MM.1S (cell line): ENCODE data around the gene CDC42BPA.
"Not testable (repeated sequence)": the region's sequence is repeated elsewhere in the genome, so short reads cannot be mapped to it uniquely, and the experiment has no call there.

Experiments
- EZH2 ChIP-seq: fragments of 300-600 bp; sonication (generic); optimal IDR thresholded peaks from 2 replicates; pipeline ENCODE3; 2017; ENCODE audit warnings: low read depth, mild to moderate bottlenecking, antibody characterized with exemption, low read length, mixed read lengths
- EZH2phosphoT487 ChIP-seq: fragments of 300-600 bp; sonication (generic); IDR thresholded peaks from 2 replicates; pipeline ENCODE4 v1.6.1; 2018; ENCODE audit warnings: antibody characterized with exemption, low read length
- TF ChIP-seq, protein P1 (sequence below): fragments of 300-600 bp; sonication (generic); IDR thresholded peaks from 2 replicates; pipeline ENCODE4 v1.5.1; 2016; ENCODE audit warnings: antibody characterized with exemption, low read length, mixed read lengths

DNA sequence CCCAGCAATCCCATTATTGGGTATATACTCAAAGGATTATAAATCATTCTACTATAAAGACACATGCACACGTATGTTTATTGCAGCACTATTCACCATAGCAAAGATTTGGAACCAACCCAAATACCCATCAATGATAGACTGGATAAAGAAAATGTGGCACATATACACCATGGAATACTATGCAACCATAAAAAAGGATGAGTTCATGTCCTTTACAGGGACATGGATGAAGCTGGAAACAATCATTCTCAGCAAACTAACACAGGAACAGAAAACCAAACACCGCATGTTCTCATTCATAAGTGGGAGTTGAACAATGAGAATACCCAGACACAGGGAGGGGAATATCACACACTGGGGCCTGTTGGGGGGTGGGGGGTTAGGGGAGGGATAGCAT is 318.7 kb downstream of the CDC42BPA start:
- TF ChIP-seq, protein P1, sequence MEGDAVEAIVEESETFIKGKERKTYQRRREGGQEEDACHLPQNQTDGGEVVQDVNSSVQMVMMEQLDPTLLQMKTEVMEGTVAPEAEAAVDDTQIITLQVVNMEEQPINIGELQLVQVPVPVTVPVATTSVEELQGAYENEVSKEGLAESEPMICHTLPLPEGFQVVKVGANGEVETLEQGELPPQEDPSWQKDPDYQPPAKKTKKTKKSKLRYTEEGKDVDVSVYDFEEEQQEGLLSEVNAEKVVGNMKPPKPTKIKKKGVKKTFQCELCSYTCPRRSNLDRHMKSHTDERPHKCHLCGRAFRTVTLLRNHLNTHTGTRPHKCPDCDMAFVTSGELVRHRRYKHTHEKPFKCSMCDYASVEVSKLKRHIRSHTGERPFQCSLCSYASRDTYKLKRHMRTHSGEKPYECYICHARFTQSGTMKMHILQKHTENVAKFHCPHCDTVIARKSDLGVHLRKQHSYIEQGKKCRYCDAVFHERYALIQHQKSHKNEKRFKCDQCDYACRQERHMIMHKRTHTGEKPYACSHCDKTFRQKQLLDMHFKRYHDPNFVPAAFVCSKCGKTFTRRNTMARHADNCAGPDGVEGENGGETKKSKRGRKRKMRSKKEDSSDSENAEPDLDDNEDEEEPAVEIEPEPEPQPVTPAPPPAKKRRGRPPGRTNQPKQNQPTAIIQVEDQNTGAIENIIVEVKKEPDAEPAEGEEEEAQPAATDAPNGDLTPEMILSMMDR: not testable (repeated sequence)
- not testable (repeated sequence) for TF ChIP-seq EZH2, EZH2phosphoT487
